NOMO-1 treated with DMSO at 0.1 percent for 48 hours (cell line): ENCODE measurements around the gene COG5.

Experiments used
- DNase-seq: peaks from one replicate; lab custom pipeline; 2025; ENCODE audit not compliant: unreplicated experiment; lab: John Stamatoyannopoulos, UW

The COG5 gene

DNA sequence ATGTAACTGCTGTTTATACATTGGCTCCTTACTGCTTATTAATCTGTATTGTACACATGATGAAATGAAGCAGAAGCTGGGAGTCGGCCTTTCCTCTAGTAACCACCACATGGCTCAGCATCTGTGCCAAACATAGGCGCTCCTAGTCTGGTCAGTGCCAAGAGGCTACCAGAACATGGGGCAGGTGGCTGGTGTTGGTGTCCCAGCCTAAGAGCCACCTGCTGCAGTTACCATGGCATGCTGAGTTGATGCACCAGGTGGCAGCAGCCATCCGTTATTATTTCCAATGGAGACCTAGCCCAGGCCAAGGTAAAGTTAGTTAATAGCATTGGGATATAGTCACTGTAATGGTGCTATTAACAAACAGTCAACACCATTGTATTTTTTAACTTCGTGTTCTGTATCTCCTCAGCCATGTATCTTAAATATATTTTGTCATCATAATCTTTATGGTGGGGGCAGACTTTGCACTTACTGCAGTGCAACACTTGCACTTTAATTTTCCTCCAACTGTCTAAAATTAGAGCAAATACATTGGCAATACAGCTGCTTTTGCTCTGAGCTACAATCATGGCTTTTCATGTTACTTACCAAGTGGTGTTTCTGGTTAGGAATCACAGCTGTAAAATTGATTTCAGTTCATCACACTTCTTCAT lies 361.8 kb downstream of the COG5 start:
- DNase-seq: no peak

DNA sequence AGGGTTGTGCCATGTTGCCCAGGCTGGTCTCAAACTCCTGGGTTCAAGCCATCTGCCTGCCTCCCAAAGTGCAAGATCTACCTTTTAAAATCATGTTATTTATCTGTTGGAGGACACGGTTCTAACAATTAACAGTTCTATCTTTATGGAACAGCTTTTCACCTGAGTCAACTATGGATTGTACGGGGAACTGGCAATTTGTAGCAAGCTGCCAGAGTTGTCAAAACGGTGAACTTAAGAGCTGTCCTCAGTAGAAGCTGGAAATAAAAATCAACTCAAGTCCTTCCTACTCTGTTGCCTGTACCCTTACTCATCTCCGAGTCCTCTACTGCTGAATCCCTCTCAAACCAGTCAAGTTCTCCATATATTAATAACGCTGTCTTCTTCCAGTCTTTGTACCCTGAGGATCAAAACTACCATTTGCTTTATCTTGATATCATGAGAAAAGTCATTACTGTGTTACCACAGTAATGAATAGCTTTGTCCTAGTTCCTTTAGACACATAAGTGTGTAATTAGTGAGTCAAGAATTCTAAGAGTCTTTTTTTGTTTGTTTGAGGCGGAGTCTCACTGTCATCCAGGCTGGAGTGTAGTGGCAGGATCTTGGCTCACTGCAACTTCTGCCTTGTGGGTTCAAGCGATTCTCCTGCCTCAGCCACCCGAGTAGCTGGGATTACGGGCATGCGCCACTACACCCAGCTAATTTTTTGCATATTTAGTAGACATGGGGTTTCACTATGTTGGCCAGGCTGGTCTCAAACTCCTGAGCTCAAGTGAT lies 366.7 kb downstream of the COG5 start:
- DNase-seq: no peak

DNA sequence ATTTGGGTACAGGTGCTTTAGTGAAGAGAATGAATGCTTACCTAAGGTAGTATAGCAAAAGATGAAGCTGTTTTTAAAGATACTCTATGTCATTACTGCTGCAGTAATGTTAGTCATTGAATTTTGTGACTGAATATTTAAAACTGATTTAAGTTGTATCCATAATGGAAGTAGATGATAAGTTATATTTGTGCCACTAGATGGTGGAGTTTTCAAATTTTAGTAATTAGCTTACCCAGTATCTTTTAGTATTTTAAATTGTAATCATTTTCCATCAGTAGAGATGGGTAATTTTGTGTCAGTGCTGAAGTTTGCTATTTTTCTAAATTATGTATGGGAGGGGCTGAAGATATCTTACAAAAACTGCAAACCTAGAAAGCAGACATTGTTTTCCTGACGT lies 369.7 kb downstream of the COG5 start:
- no peak for DNase-seq

DNA sequence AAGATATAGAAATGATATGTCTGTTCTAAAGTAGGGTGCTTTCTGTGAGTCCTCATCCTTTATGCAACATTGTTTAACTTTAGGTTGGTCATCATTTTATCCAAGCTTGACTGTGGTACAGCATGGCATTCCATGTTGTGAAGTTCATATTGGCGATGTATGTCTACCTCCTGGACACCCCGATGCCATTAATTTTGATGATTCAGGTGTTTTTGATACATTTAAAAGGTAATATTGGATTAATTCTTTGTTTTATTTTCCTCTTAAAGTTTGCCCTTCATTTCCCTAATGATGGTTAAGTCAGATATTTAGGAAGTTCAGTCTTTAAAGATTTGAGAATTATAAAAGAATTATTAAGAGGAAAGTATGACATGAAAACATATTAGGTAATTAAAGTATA lies 373.6 kb downstream of the COG5 start:
- no peak for DNase-seq

GRCh38 chr7:107187774-107188173 lies 375.9 kb downstream of the COG5 start:
- no peak for DNase-seq

DNA sequence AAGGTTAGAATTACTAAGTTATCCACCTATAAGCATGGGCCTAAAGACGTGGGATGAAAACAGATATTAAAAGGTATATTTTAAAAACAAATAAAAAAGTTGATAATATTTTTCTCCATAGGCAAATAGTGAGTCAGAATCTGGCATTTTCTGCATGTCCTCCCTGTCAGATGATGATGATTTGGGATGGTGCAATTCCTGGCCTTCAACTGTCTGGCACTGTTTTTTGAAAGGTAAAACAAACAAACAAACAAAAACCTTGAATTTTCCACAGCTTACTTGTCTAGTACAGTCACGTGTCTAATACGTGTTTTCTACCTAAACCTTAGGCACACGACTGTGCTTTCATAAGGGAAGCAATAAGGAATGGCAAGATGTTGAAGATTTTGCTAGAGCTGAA lies 377.5 kb downstream of the COG5 start:
- DNase-seq: no peak

DNA sequence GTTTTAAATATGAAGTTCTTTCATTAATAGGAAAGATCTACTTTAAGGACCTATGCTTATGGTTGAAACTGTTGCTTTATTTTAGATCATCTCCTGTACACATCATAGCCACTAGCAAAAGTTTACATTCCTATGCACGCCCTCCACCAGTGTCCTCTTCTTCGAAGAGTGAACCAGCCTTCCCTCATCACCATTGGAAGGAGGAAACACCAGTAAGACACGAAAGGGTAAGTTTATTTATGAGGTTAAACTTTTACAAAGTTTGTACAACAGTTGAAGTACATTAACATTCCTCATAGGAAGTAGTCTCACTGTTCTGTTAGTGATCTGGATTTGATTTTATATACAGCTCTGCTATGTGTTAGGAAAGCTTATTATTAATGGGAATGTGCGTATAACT lies 378.0 kb downstream of the COG5 start:
- DNase-seq: no peak

DNA sequence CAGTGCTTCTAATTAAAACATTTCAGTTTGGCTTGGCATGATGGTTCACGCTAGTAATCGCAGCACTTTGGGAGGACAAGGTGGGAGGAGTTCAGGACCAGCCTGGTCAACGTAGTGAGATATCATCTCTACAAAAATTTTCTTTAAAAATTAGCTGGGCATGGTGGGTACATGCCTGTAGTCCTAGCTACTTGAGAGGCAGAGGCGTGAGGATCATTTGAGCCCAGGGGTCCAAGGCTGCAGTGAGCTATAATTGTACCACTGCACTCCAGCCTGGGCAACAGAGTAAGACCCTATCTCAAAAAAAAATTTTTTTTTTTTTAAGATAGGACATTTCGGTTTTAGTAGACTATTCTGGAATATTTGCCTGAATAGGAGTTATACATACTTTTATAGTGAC lies 382.5 kb downstream of the COG5 start:
- no peak for DNase-seq

DNA sequence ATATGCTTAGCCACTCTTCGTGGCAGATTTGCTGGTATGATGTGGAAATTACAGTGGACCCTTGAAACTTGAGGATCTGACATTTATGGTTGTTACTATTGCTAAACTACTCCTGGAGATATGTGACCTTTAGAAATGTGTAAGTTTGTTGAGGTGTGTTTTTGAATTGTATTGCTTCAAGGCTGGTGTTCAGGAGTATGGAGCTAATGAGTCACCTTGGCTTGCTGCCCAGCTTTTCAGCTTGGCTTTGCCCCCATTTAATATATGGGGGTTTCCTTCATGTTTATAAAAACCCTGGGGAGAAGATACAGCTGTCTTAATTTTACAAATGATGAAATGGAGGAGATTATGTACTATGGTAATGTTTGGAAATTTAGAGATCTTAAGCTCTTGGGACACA lies 383.3 kb downstream of the COG5 start:
- DNase-seq: no peak

DNA sequence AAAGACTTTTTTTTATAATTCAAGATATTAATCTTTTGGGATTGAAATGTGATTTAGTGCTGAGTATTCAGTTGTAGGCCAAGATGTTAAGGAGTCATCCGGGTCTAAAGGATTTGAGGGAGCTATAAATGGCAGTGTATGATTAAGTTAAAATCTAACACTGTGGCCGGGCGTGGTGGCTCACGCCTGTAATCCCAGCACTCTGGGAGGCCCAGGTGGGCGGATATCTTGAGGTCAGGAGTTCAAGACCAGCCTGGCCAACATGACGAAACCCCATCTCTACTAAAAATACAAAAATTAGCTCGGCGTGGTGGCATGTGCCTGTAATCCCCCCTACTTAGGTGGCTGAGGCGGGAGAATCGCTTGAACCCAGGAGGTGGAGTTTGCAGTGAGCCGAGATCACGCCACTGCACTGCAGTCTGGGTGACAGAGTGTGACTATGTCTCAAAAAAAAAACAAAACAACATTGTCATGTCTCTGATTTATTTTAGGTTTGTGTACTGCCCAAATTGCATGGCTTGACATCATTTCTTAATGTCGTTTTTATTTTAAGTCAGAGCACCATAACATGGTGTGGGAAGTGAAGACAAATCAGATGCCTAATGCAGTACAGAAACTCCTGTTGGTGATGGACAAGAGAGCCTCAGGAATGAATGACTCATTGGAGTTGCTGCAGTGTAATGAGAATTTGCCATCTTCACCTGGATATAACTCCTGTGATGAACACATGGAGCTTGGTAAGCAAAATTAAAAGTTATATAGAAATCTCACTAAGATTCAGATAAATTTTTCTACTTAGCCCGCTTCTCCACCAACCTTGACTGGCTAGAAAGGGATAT lies 384.2 kb downstream of the COG5 start:
- DNase-seq: no peak

GRCh38 chr7:107173691-107174406 lies 389.9 kb downstream of the COG5 start:
- no peak for DNase-seq

DNA sequence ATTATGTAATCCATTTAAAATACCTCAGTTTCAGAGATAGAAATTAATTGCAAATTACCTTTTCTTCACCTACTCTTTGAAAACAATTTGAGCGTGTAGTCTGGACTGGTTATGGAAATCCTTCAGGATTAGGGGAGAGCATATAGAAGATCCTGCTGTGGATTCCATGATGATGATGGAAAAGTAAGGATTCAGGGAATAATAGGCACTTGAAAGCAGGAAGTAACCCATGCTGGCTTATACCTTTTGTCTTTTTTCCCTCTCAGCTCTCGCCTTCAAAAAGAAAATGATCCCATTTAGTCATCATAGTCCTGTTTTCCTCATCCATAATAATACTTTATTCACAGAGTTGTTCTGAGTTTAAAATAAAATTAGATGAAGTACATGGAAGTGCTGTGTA lies 390.5 kb downstream of the COG5 start:
- DNase-seq: no peak

DNA sequence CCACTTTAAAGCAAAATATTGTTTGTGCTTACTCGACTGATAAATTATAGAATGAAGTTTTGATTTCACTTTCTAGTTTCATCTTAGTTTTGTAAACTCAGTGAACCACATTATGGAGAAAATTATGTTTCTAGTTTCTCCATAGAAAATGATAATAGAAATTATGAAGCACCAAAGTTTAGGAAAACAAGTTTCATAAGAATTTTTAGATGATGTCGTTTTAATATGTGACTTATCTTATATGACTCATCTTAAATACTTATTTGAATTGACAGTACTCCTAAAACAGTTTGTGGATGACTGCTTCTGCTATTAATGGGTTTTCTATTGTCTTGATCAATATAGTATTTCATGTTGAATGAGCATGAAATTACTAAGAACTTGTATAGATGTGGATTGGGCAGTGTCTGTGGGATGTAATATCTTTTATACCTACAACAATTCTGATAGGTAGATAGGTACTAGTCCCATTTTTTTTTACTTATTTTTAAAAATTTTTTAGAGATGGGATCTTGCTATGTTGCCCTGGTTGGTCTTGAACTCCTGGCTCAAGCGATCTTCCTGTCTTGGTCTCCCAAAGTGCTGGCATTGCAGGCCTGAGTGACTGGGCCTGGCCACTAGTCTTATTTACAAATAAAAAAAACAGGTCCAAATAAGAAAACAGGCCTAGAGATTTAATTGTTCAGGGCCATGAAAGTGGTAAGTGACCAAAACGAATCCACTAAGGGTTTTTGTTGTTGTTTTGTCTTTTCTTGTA lies 391.3 kb downstream of the COG5 start:
- no peak for DNase-seq

GRCh38 chr7:107171496-107171895 lies 392.2 kb downstream of the COG5 start:
- no peak for DNase-seq

DNA sequence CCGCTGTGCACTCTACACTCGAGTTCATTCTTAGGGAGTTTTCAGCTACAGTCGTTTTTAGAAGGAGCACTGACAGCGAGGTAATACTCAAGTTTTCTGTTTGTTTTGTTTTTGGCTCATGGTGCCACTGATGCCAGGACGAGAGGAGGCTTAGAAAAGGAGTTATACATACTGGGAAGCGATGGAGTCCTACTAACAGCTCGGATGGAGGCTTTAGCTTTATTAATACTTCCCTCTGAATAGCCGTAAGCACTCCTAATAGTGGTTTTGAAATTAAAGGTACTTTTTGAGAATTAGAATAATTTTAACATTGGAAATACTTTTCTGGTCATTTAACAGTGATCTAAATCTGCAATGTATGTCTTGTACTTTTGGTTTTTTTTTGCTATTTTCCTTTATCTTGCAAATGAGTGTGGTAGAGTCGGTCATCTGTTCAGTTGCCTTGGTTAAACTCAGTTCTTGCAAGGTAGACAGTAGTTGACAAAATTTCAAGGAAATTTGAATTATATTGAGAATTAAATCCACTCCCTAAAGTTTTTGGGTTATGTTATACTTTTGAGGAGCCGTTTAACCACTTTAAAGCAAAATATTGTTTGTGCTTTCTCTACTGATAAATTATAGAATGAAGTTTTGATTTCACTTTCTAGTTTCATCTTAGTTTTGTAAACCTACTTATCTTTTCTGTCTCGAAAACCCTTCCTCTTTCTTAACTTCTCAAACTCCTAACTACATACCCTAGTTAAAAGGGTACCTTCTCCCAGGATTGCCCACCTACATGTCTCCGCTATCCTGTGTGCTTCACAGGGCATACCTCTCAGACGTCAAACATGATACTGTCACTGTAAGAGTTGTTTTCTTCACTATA lies 393.4 kb downstream of the COG5 start:
- DNase-seq: peak; percentile 7

DNA sequence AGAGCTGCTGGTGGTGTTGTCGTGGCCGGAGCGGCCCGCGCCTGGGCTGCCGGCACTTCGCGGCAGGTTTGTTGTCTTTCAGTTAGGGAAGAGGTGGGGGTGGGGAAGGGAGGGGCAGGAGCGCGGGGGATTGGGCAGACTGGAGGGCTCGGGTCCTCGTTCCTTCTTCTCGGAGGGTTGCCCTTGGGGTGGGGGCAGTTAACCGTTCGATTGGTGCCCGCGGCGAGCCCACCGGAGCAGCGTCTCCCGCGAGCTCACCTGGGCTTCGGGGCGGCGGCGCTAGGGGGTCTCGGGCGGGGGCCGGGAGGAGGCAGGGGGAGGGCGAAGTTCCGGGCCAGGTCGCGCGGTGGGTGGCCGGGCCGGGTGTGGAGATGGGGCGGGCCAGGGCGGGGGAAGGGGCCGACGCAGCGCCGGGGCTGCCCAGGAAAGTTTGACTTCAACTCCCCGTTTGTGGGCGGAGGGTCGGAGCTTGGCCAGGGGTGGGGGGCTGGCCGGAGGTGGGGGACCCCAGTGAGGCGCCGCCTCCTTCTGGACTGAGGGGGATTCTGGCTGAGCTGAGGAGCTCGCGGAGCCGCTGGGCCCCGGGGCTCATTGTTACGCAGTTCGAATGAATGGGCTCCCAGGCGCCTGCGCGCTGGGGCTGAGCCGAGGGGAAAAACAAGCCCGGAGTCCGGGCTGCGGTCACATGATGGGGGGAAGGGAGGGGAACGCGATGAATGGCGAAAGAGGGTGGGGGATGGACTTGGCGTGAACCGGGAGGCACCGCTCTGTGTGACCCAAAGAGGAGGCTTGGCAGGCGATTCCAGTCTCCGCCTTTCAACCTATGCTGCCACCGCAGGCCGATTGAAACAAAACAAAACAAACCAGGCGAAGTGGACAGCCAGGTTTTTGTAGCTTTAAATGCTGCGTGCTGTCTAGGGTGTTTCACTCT lies 394.3 kb downstream of the COG5 start:
- DNase-seq: peak; percentile 79

- peak; percentile 95 for DNase-seq
Observed at GRCh38 chr7:107168233-107169119, 395.2 kb downstream of the COG5 start, which contains the start of gene HBP1. Gene HBP1, plus strand, starts transcription at chr7:107169003. Its CDS starts 10,891 bp downstream, at chr7:107179894.
